GM06990 (cell line): Measurements from ENCODE around the gene PAPOLA.

Source experiments
- DNase-seq: peaks from one replicate; pipeline ENCODE4 v3.0.0-alpha.2; 2011; ENCODE audit not compliant: insufficient read length; ENCODE audit errors: extremely low read depth
- H3K27me3 ChIP-seq: replicated peaks from 2 replicates; pipeline ENCODE4 v1.6.0; 2011; ENCODE audit warnings: low read length; ENCODE audit not compliant: control insufficient read depth, insufficient read depth
- H3K36me3 ChIP-seq: 2 replicates; pipeline ENCODE4 v1.5.1; 2011; ENCODE audit warnings: low read length; ENCODE audit not compliant: control insufficient read depth, insufficient read depth
- H3K4me3 ChIP-seq: replicated peaks from 2 replicates; pipeline ENCODE4 v1.5.1; 2011; ENCODE audit warnings: low read depth, mild to moderate bottlenecking, control low read depth, low read length
- CTCF ChIP-seq: IDR thresholded peaks from 2 replicates; pipeline ENCODE4 v1.5.1; 2011; ENCODE audit warnings: low read length, control low read depth, mild to moderate bottlenecking, inconsistent platforms; ENCODE audit not compliant: insufficient read depth, poor library complexity, severe bottlenecking

Gene PAPOLA

GRCh38 chr14:96576359-96576758 is 74.2 kb downstream of the PAPOLA start:
- no peak for DNase-seq
- Histone ChIP-seq H3K27me3 (no peaks in the 10 kb centered on the region), H3K4me3 (no peak overlapping the region), H3K36me3 (no peaks in the 10 kb centered on the region; the same call in 1 of the 2 replicates)
- no peak for TF ChIP-seq CTCF

- Histone ChIP-seq H3K36me3 (no peaks in the 10 kb centered on the region), H3K27me3 (no peaks in the 10 kb centered on the region), H3K4me3 (no peak overlapping the region)
- no peak for DNase-seq
- TF ChIP-seq CTCF = no peak
Measured at GRCh38 chr14:96576937-96577336, 74.8 kb downstream of the PAPOLA start.

GRCh38 chr14:96578619-96579018 is 76.4 kb downstream of the PAPOLA start:
- Histone ChIP-seq H3K36me3 (no peaks in the 10 kb centered on the region), H3K4me3 (no peak overlapping the region), H3K27me3 (no peaks in the 10 kb centered on the region)
- DNase-seq = no peak
- no peak for TF ChIP-seq CTCF

- no peak for TF ChIP-seq CTCF
Measured at GRCh38 chr14:96579358-96579757, 77.2 kb downstream of the PAPOLA start.

GRCh38 chr14:96579855-96580254 is 77.7 kb downstream of the PAPOLA start:
- no peak for TF ChIP-seq CTCF
- DNase-seq = no peak
- H3K4me3 ChIP-seq = no peak overlapping the region

More at GRCh38 chr14:96579358-96579757, 77.2 kb downstream of the PAPOLA start:
- no peaks in the 10 kb centered on the region for H3K36me3 ChIP-seq
- no peak overlapping the region for H3K4me3 ChIP-seq
- no peak for DNase-seq
- H3K27me3 ChIP-seq = no peaks in the 10 kb centered on the region

GRCh38 chr14:96580566-96580965 is 78.4 kb downstream of the PAPOLA start:
- H3K4me3 ChIP-seq = no peak overlapping the region
- no peaks in the 10 kb centered on the region for H3K27me3 ChIP-seq
- DNase-seq = no peak
- no peaks in the 10 kb centered on the region for H3K36me3 ChIP-seq
- TF ChIP-seq CTCF = no peak

More at GRCh38 chr14:96579855-96580254, 77.7 kb downstream of the PAPOLA start:
- no peaks in the 10 kb centered on the region for H3K36me3 ChIP-seq
- no peaks in the 10 kb centered on the region for H3K27me3 ChIP-seq
